Large intestine (tissue), 3 donors: ENCODE data around the gene TJP1. TPM values are rescaled to one million over a fixed set of nuclear protein-coding genes. Genes with fewer than 3 reads are reported as not detected.

Experiments
- DNase-seq, 2 donors: peaks; one replicate each; pipeline versions ENCODE4 v3.0.0 to v3.0.0-alpha.2; 2013
- H3K27ac ChIP-seq: one replicate; pipeline ENCODE4 v1.5.1; 2013; ENCODE audit warnings: low read length
- H3K27me3 ChIP-seq: 2 replicates; pipeline ENCODE4 v1.6.1; 2013; ENCODE audit warnings: low read length; ENCODE audit not compliant: control insufficient read depth, insufficient read depth
- H3K36me3 ChIP-seq: 2 replicates; pipeline ENCODE4 v1.6.1; 2013; ENCODE audit warnings: low read length; ENCODE audit not compliant: control insufficient read depth, insufficient read depth
- H3K4me1 ChIP-seq: one replicate; pipeline ENCODE4 v1.6.1; 2013; ENCODE audit warnings: low read length; ENCODE audit not compliant: control insufficient read depth, insufficient read depth
- H3K4me3 ChIP-seq: one replicate; pipeline ENCODE4 v1.5.1; 2013; ENCODE audit warnings: low read length
- H3K9me3 ChIP-seq: one replicate; pipeline ENCODE4 v1.6.1; 2013; ENCODE audit warnings: mild to moderate bottlenecking, low read depth, low read length, moderate library complexity; ENCODE audit not compliant: control insufficient read depth
- WGBS: methylation state at CpG from one replicate; pipeline ENCODE4 v1.1.5; 2013; ENCODE audit warnings: low lambda C conversion rate; ENCODE audit not compliant: insufficient coverage; 5-methylcytosine and 5-hydroxymethylcytosine counted together
- polyA plus RNA-seq: library from polyadenylated mRNA; unstranded; fragments of 120-200 nt; gene quantifications from one replicate; pipeline ENCODE4 v1.2.1, GENCODE V29; 2013

TJP1 gene
- polyA plus RNA-seq, 1 donor, result 62.9 TPM

- DNase-seq, result no peak
- H3K27me3 ChIP-seq, result no peaks in the 10 kb centered on the region
- no peak overlapping the region for H3K4me3 ChIP-seq
- H3K9me3 ChIP-seq, result no peaks in the 10 kb centered on the region
- H3K27ac ChIP-seq, result no peak overlapping the region
- 0% methylated on average over 1 of the region's 1 CpG for WGBS
- H3K4me1 ChIP-seq, result peaks cover 4% of the 10 kb centered on the region
- peaks cover 7% of the 10 kb centered on the region for H3K36me3 ChIP-seq
These were observed 19.9 kb downstream of the TJP1 start for GRCh38 chr15:29802411-29802810.

- H3K36me3 ChIP-seq, result peaks cover 9% of the 10 kb centered on the region
- no peaks in the 10 kb centered on the region for H3K9me3 ChIP-seq
- H3K4me1 ChIP-seq, result peaks cover 4% of the 10 kb centered on the region
- WGBS, result 74% methylated on average over 4 of the region's 7 CpGs
- no peaks in the 10 kb centered on the region for H3K27me3 ChIP-seq
- no peak for DNase-seq
- H3K27ac ChIP-seq, result no peak overlapping the region
- H3K4me3 ChIP-seq, result no peak overlapping the region
These were observed 21.5 kb downstream of the TJP1 start for GRCh38 chr15:29800491-29801366.

- Histone ChIP-seq H3K36me3 (peaks cover 9% of the 10 kb centered on the region), H3K27ac (no peak overlapping the region), H3K9me3 (no peaks in the 10 kb centered on the region), H3K27me3 (no peaks in the 10 kb centered on the region), H3K4me3 (no peak overlapping the region), H3K4me1 (peaks cover 4% of the 10 kb centered on the region)
- no peak for DNase-seq
- WGBS, result 60% methylated on average over 1 of the region's 3 CpGs
These were observed 22.4 kb downstream of the TJP1 start for GRCh38 chr15:29799859-29800258.

- no peak for DNase-seq
- no peaks in the 10 kb centered on the region for H3K9me3 ChIP-seq
- H3K27me3 ChIP-seq, result no peaks in the 10 kb centered on the region
- H3K4me3 ChIP-seq, result no peak overlapping the region
- no peaks in the 10 kb centered on the region for H3K4me1 ChIP-seq
- no peak overlapping the region for H3K27ac ChIP-seq
- H3K36me3 ChIP-seq, result peaks cover 20% of the 10 kb centered on the region
- 80% methylated on average over 1 of the region's 1 CpG for WGBS
These were observed 26.7 kb downstream of the TJP1 start for GRCh38 chr15:29795610-29796009.

GRCh38 chr15:29792426-29793159 is 29.7 kb downstream of the TJP1 start:
- DNase-seq, result no peak
- H3K4me3 ChIP-seq, result no peak overlapping the region
- H3K36me3 ChIP-seq, result peaks cover 13% of the 10 kb centered on the region
- H3K4me1 ChIP-seq, result no peaks in the 10 kb centered on the region
- no peaks in the 10 kb centered on the region for H3K9me3 ChIP-seq
- no peaks in the 10 kb centered on the region for H3K27me3 ChIP-seq
- WGBS, result no CpG with 5 or more reads among the region's 2 CpGs
- H3K27ac ChIP-seq, result no peak overlapping the region

GRCh38 chr15:29790607-29791006 is 31.7 kb downstream of the TJP1 start:
- no peak for DNase-seq
- Histone ChIP-seq H3K9me3 (no peaks in the 10 kb centered on the region), H3K4me1 (no peaks in the 10 kb centered on the region), H3K27me3 (no peaks in the 10 kb centered on the region), H3K4me3 (no peak overlapping the region), H3K27ac (no peak overlapping the region), H3K36me3 (peaks cover 11% of the 10 kb centered on the region)
- 96% methylated on average over 4 of the region's 6 CpGs for WGBS

- DNase-seq, result no peak
- Histone ChIP-seq H3K27ac (no peak overlapping the region), H3K4me1 (no peaks in the 10 kb centered on the region), H3K9me3 (no peaks in the 10 kb centered on the region), H3K36me3 (peaks cover 11% of the 10 kb centered on the region), H3K27me3 (no peaks in the 10 kb centered on the region), H3K4me3 (no peak overlapping the region)
- no CpG with 5 or more reads among the region's 4 CpGs for WGBS
These were observed 32.4 kb downstream of the TJP1 start for GRCh38 chr15:29789871-29790270.

GRCh38 chr15:29788433-29789034 is 33.7 kb downstream of the TJP1 start:
- WGBS, result 100% methylated on average over 4 of the region's 4 CpGs
- no peak overlapping the region for H3K27ac ChIP-seq
- H3K4me1 ChIP-seq, result no peaks in the 10 kb centered on the region
- no peaks in the 10 kb centered on the region for H3K27me3 ChIP-seq
- H3K36me3 ChIP-seq, result peaks cover 3% of the 10 kb centered on the region
- DNase-seq, result no peak
- no peak overlapping the region for H3K4me3 ChIP-seq
- no peaks in the 10 kb centered on the region for H3K9me3 ChIP-seq

GRCh38 chr15:29787767-29788166 is 34.5 kb downstream of the TJP1 start:
- Histone ChIP-seq H3K4me3 (no peak overlapping the region), H3K9me3 (no peaks in the 10 kb centered on the region), H3K36me3 (no peaks in the 10 kb centered on the region), H3K4me1 (no peaks in the 10 kb centered on the region), H3K27ac (no peak overlapping the region), H3K27me3 (no peaks in the 10 kb centered on the region)
- DNase-seq, result no peak

- no peak overlapping the region for H3K4me3 ChIP-seq
- H3K9me3 ChIP-seq, result no peaks in the 10 kb centered on the region
- no peak overlapping the region for H3K27ac ChIP-seq
- H3K27me3 ChIP-seq, result no peaks in the 10 kb centered on the region
- DNase-seq, result no peak
- H3K36me3 ChIP-seq, result no peaks in the 10 kb centered on the region
- no peaks in the 10 kb centered on the region for H3K4me1 ChIP-seq
- 100% methylated on average over 1 of the region's 1 CpG for WGBS
These were observed 36.6 kb downstream of the TJP1 start for GRCh38 chr15:29785642-29786041.
